Caco-2 (cell line): ENCODE measurements around the gene EZR. TPM values are rescaled to one million over a fixed set of nuclear protein-coding genes. Genes with fewer than 3 reads are reported as not detected.
A peak's percentile ranks its signal among the peaks of the same experiment; 100 is the strongest.

Experiments
- BruUV-seq: library from RNA; stranded (reverse); fragments of 400-500 nt; replicated peaks from 2 replicates; lab custom pipeline; 2021; lab: Mats Ljungman, UMichigan
- CTCF ChIA-PET: fragments of 300-600 bp; sonication (Branson Sonifier 250); formaldehyde crosslinking; loops from one replicate; lab custom pipeline; 2022; ENCODE audit warnings: antibody characterized with exemption; lab: Charles Lee
- POLR2A ChIA-PET: fragments of 300-600 bp; sonication (Branson Sonifier 250); formaldehyde crosslinking; loops from one replicate; lab custom pipeline; 2022; ENCODE audit warnings: antibody characterized with exemption; lab: Charles Lee
- DNase-seq, 2 experiments: peaks; one replicate each; pipeline versions ENCODE4 v3.0.0 to v3.0.0-alpha.2; 2020 to 2022
- H3K27me3 ChIP-seq: replicated peaks from 2 replicates; pipeline ENCODE4 v1.6.0; 2011; ENCODE audit warnings: low read length; ENCODE audit not compliant: control insufficient read depth, insufficient read depth
- H3K36me3 ChIP-seq: 2 replicates; pipeline ENCODE4 v1.5.1; 2011; ENCODE audit warnings: low read length; ENCODE audit not compliant: control insufficient read depth, insufficient read depth
- H3K4me1 ChIP-seq: fragments of 250-450 bp; sonication (Bioruptor Pico); 2 replicates; pipeline ENCODE4 v1.5.1; 2020; ENCODE audit warnings: mild to moderate bottlenecking
- H3K4me3 ChIP-seq: 2 replicates; pipeline ENCODE4 v1.5.1; 2011; ENCODE audit warnings: low read depth, mild to moderate bottlenecking, control low read depth, low read length
- H3K9me3 ChIP-seq: fragments of 250-450 bp; sonication (Bioruptor Pico); 2 replicates; pipeline ENCODE4 v1.5.1; 2020; ENCODE audit warnings: mild to moderate bottlenecking, moderate library complexity
- H3K27ac Mint-ChIP-seq: one replicate; pipeline ENCODE4 v1.8.0; 2022; ENCODE audit warnings: mixed read lengths; ENCODE audit not compliant: unreplicated experiment
- H3K27me3 Mint-ChIP-seq: one replicate; pipeline ENCODE4 v1.8.0; 2022; ENCODE audit warnings: mixed read lengths; ENCODE audit not compliant: insufficient read depth, unreplicated experiment
- H3K36me3 Mint-ChIP-seq: one replicate; pipeline ENCODE4 v1.8.0; 2022; ENCODE audit warnings: mild to moderate bottlenecking, mixed read lengths; ENCODE audit not compliant: insufficient read depth, unreplicated experiment
- H3K4me1 Mint-ChIP-seq: one replicate; pipeline ENCODE4 v1.8.0; 2022; ENCODE audit warnings: low read depth, mixed read lengths; ENCODE audit not compliant: unreplicated experiment
- H3K4me3 Mint-ChIP-seq: one replicate; pipeline ENCODE4 v1.8.0; 2022; ENCODE audit warnings: mild to moderate bottlenecking, moderate library complexity, mixed read lengths; ENCODE audit not compliant: unreplicated experiment
- H3K9me3 Mint-ChIP-seq: one replicate; pipeline ENCODE4 v1.8.0; 2022; ENCODE audit warnings: mixed read lengths; ENCODE audit not compliant: unreplicated experiment
- intact Hi-C: fragments of 100-400 bp; cut with micrococcal nuclease; formaldehyde crosslinking; loops from one replicate; pipeline ENCODE4 v1.10.0; 2022; ENCODE audit not compliant: unreplicated experiment
- total RNA-seq: library from RNA; stranded (reverse); gene quantifications from 2 replicates; pipeline ENCODE4 v1.2.3, GENCODE V29; 2022
- TF ChIP-seq, protein P1 (sequence below), 2 experiments: fragments of 200-600 bp in 1 of 2; IDR thresholded peaks; 1 replicate in 1 of 2; 2 replicates in 1 of 2; pipeline versions ENCODE4 v1.5.1 to v1.8.0; 2011 to 2022; ENCODE audit warnings: antibody characterized with exemption in 1 of 2, control low read depth in 1 of 2, inconsistent platforms in 1 of 2, low read depth in 1 of 2, low read length in 1 of 2, mild to moderate bottlenecking in 1 of 2, moderate library complexity in 1 of 2; ENCODE audit not compliant: insufficient read depth in 1 of 2, severe bottlenecking in 1 of 2, unreplicated experiment in 1 of 2

The EZR gene
- total RNA-seq, 1 experiment from 2014 or later = 290 TPM

DNA sequence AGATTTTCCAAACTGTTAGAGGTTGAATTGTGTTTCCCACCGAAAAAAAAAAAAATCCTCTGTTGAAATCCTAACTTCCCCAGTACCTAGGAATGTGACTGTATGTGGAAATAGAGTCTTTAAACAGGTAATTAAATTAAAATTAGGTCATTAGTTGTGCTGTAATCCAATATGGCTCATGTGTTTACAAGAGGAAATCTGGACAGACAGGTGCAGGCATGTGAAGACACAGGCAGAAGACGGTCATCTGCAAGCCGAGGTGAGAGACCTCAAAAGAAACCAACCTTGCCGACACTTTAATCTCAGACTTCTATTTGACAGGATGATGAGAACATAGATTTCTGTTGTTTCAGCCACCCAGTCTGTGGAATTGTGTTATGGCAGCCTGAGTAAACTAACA is 28.6 kb upstream of the EZR start:
- no peaks in the 10 kb centered on the region for H3K36me3 ChIP-seq
- peaks cover 14% of the 10 kb centered on the region for H3K9me3 Mint-ChIP-seq
- intact Hi-C loops = no loop called here
- peaks cover 47% of the 10 kb centered on the region for H3K4me1 Mint-ChIP-seq
- peaks cover 4% of the 10 kb centered on the region; the same call in 1 of the 2 replicates for H3K9me3 ChIP-seq
- no peaks in the 10 kb centered on the region for H3K27me3 ChIP-seq
- no peaks in the 10 kb centered on the region for H3K27me3 Mint-ChIP-seq
- no peak overlapping the region for H3K4me3 ChIP-seq
- DNase-seq = no peak
- ChIA-PET POLR2A (interaction anchor here (0.7 kb wide), 1 partner anchor 29 kb away, joined by 7 read pairs; the partner anchor contains the start of gene EZR), CTCF (no interaction called here)
- TF ChIP-seq, protein P1, sequence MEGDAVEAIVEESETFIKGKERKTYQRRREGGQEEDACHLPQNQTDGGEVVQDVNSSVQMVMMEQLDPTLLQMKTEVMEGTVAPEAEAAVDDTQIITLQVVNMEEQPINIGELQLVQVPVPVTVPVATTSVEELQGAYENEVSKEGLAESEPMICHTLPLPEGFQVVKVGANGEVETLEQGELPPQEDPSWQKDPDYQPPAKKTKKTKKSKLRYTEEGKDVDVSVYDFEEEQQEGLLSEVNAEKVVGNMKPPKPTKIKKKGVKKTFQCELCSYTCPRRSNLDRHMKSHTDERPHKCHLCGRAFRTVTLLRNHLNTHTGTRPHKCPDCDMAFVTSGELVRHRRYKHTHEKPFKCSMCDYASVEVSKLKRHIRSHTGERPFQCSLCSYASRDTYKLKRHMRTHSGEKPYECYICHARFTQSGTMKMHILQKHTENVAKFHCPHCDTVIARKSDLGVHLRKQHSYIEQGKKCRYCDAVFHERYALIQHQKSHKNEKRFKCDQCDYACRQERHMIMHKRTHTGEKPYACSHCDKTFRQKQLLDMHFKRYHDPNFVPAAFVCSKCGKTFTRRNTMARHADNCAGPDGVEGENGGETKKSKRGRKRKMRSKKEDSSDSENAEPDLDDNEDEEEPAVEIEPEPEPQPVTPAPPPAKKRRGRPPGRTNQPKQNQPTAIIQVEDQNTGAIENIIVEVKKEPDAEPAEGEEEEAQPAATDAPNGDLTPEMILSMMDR (IDR thresholded peaks at IDR 0.05; ENCODE audit: insufficient read depth in 1 of 2, low read depth in 1 of 2, low read length in 1 of 2, severe bottlenecking in 1 of 2, unreplicated experiment in 1 of 2) = no peak
- H3K4me3 Mint-ChIP-seq = no peak overlapping the region
- BruUV-seq = no TSS peak
- peak overlapping the region; percentile 75 for H3K27ac Mint-ChIP-seq
- H3K4me1 ChIP-seq = peaks cover 63% of the 10 kb centered on the region
- peaks cover 8% of the 10 kb centered on the region for H3K36me3 Mint-ChIP-seq

DNA sequence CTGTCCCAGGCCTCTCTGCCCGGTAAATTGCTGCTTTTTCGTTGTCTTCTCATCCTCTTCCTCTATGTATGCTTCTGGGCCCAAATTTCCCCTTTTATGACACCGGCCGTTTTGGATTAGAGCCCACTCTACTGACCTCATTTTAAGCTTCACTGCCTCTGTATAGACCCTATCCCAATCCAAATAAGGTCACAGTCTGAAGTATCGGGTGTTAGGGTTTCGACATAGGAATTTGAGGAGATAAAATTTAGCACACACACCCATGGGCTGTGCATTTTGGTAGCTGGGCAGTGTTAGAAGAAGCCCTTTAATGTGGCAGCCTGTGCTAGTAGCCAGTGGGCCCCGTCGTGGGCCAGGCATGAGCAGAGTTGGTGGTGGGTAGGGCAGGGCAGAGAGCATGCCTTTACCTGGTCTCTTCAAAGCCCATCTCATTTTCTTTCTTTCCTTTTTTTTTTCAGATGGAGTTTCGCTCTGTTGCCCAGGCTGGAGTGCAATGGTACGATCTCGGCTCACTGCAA is 27.9 kb upstream of the EZR start:
- H3K9me3 ChIP-seq = peaks cover 4% of the 10 kb centered on the region; the same call in 1 of the 2 replicates
- no peaks in the 10 kb centered on the region for H3K36me3 ChIP-seq
- H3K4me1 Mint-ChIP-seq = peaks cover 48% of the 10 kb centered on the region
- H3K36me3 Mint-ChIP-seq = peaks cover 8% of the 10 kb centered on the region
- TF ChIP-seq, protein P1 (IDR thresholded peaks at IDR 0.05; ENCODE audit: insufficient read depth in 1 of 2, low read depth in 1 of 2, low read length in 1 of 2, severe bottlenecking in 1 of 2, unreplicated experiment in 1 of 2) = no peak
- H3K27me3 Mint-ChIP-seq = no peaks in the 10 kb centered on the region
- H3K4me1 ChIP-seq = peaks cover 56% of the 10 kb centered on the region
- no peak overlapping the region for H3K4me3 Mint-ChIP-seq
- ChIA-PET POLR2A (interaction anchor here (0.7 kb wide), 2 partner anchors 28 to 39 kb away, joined by 7 to 11 read pairs; partner anchors contain the start of gene EZR), CTCF (no interaction called here)
- BruUV-seq = no TSS peak
- no peak for DNase-seq
- H3K4me3 ChIP-seq = no peak overlapping the region
- intact Hi-C loops = no loop called here
- no peaks in the 10 kb centered on the region for H3K27me3 ChIP-seq
- peak overlapping the region; percentile 75 for H3K27ac Mint-ChIP-seq
- H3K9me3 Mint-ChIP-seq = peaks cover 19% of the 10 kb centered on the region

DNA sequence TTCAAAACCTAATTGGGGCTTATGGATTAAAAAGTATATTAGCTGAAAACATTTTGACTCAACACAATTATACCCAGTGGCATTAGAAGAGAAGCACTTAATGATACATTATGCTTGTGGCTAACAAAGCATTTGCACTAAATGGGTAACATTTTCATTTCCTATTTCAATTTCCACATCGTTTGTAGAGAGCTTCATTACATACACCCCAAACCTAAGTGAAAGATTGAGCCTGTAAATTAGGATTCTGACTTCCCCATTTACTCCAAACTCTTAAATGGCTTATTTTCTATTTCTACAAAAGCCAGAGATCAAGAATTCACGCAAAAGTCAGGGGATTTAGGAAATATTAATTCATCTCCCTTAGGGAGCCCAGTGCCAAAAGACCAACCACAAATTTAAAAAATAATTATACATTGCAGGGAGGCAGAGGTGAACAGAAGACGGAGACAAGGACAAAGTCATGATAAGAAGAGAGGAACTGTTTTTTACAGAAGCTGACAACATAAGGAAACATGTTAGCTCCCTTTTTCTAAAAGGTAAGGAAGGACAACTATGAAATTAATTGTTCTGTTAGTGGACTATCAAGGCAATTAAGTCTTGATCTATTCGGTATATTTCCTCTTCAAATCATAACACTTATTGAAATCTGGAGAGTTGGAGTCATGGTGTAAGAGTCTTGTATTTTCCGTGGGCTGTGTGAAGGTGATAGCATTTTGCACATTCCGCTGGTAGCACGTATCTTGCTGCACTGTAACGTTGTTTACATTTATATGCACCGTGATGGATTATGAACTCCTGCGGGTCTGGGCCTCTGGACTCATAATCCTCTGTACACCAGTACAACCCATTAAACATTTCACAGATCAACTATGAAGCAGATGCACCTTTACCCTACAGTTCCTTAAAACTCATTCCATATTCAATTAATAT is 24.8 kb upstream of the EZR start:
- Mint-ChIP-seq H3K36me3 (no peaks in the 10 kb centered on the region), H3K4me1 (peaks cover 31% of the 10 kb centered on the region), H3K27me3 (no peaks in the 10 kb centered on the region), H3K27ac (no peak overlapping the region), H3K9me3 (peaks cover 19% of the 10 kb centered on the region), H3K4me3 (no peak overlapping the region)
- H3K4me1 ChIP-seq = peaks cover 50% of the 10 kb centered on the region
- CTCF ChIA-PET = no interaction called here
- TF ChIP-seq, protein P1 (IDR thresholded peaks at IDR 0.05; ENCODE audit: insufficient read depth in 1 of 2, low read depth in 1 of 2, low read length in 1 of 2, severe bottlenecking in 1 of 2, unreplicated experiment in 1 of 2) = no peak
- H3K4me3 ChIP-seq = no peak overlapping the region
- DNase-seq = no peak
- BruUV-seq = no TSS peak
- H3K27me3 ChIP-seq = no peaks in the 10 kb centered on the region
- no peaks in the 10 kb centered on the region for H3K36me3 ChIP-seq
- POLR2A ChIA-PET = interaction anchor here (0.6 kb wide), 2 partner anchors 14 to 31 kb away, joined by 4 to 5 read pairs; no protein-coding TSS in a partner anchor
- peaks cover 12% of the 10 kb centered on the region; the same call in 1 of the 2 replicates for H3K9me3 ChIP-seq
- intact Hi-C loops = no loop called here
